GM12873 (cell line): Measurements from ENCODE around the gene SLC25A6.

Experiments used
- CTCF ChIP-seq: IDR thresholded peaks from 2 replicates; pipeline ENCODE4 v1.5.1; 2012; ENCODE audit warnings: low read depth, mild to moderate bottlenecking, moderate library complexity, low read length, control low read depth; ENCODE audit not compliant: insufficient read depth; ENCODE audit errors: missing control alignments

Gene SLC25A6

GRCh38 chrX:1361910-1362309 is 30.0 kb downstream of the SLC25A6 start:
- no peak for TF ChIP-seq CTCF

GRCh38 chrX:1361275-1361674 is 30.6 kb downstream of the SLC25A6 start:
- no peak for TF ChIP-seq CTCF

GRCh38 chrX:1360171-1360570 is 31.7 kb downstream of the SLC25A6 start:
- no peak for TF ChIP-seq CTCF

GRCh38 chrX:1359477-1359873 is 32.4 kb downstream of the SLC25A6 start:
- TF ChIP-seq CTCF: no peak

GRCh38 chrX:1358793-1359476 is 33.0 kb downstream of the SLC25A6 start:
- TF ChIP-seq CTCF: no peak

GRCh38 chrX:1357993-1358392 is 33.9 kb downstream of the SLC25A6 start:
- TF ChIP-seq CTCF: no peak

- TF ChIP-seq CTCF: no peak
Measured at GRCh38 chrX:1355131-1356046, 36.5 kb downstream of the SLC25A6 start.
